NCI-H2196 (cell line): ENCODE measurements around the gene PKD2L1.

Experiments used
- DNase-seq: peaks from one replicate; lab custom pipeline; 2025; ENCODE audit not compliant: unreplicated experiment; lab: John Stamatoyannopoulos, UW

PKD2L1 gene

DNA sequence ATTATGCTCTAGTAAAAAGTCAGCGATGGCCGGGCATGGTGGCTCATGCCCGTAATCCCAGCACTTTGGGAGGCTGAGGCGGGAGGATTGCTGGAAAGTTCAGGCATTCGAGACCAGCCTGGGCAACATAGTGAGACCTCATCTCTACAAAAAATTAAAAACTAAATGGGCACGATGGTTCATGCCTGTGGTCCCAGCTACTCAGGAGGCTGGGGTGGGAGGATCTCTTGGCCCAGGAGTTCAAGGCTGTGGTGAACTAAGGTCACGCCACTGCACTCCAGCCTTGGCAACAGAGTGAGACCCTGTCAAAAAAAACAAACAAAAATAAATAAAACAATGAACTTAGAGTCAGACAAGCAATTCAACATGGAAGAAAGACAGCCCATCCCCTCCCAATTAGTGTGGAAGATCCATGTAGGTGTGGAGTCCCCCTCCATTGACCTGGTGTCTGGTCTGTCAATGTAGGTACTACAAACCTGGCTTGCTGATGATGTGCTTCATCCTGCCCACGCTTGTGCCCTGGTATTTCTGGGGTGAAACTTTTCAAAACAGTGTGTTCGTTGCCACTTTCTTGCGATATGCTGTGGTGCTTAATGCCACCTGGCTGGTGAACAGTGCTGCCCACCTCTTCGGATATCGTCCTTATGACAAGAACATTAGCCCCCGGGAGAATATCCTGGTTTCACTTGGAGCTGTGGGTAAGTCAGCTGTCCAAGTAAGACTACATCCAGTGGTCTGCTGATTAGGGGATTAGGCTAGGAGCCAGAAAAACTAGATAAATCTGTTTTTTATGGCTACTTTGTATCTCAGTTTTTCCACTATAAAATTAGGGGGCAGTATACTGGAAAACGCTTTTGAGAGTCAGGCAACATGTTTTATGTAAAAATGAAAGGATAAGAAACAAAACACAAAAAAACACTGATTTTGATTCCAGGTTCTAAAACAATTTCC, 26.3 kb upstream of the PKD2L1 start:
- no peak for DNase-seq

DNA sequence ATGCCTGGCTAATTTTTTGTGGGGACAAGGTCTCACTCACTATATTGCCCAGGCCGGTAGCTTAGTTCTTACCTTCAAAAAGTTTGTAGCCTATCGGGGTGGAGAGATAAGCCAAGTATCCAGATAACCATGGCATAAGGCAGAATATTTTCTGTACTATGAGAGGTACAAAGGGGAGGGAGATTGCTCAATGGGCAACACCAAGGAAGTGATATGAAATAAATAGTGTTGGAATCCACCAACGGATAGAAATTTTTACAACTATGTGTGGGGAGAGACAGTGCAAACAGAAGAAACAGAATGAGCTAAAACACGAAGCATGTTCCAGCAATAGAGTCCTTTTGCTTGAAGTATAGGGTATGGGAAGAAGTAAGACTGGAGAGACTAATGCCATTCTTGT, 25.1 kb upstream of the PKD2L1 start:
- no peak for DNase-seq

DNA sequence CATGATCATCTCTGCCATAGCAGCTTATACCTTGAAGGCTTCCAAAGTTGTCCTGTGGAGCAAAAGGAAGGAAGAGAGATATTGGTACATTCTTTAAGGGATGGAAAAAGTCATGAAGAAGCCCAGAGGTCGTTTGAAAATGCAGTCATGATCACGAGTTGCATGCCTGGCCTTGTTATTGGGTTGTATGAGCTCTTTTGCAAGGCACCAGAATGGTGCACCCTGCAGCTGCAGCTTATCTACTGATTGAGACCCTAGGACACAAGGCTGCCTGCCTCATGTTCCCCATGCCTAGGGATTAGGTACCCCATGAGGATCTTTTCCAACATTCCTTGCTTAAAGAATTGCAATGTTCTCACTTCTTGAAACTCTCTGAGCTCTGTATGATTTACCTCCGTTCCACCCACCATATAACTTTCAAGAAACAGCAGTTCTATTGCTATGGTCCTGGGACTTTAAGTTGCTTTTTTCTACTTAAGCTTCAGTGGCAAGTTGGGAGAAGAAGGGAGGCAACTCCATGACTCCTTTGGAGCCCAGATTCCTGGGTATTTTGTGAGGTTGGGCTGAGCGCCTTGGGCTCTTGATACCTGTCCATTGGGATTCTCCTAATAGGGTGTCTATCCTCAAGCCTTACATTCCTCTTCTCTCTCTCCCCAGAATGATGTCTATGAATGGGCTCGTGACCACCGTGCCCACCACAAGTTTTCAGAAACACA, 23.9 kb upstream of the PKD2L1 start:
- DNase-seq = no peak

DNA sequence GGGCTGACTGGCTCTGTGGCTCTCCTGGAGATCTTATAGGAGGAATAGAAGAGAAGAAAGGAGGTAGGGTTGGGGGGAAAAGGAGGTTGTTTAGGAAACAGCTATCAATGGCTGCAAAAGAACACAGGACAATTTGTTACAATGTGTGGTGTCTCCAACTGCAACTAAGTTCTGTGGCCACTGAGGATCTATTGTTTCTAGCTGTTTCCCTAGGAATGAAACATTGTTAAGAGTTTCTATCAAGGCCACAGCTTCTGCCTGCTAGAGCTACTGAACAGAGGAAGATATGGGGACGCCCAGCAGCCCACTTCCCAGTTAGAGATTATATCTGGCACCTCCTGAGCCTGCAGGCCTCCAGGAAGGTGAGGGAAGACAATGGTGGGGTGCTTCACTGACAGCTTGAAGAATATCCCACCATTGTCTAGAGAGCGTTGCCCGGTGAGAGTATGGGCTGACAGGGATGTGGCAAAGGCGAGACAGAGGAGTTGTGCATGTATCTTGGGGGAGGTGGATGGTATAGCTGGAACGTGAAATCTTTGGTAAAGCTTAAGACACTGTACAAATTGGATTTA, 21.0 kb upstream of the PKD2L1 start:
- no peak for DNase-seq

DNA sequence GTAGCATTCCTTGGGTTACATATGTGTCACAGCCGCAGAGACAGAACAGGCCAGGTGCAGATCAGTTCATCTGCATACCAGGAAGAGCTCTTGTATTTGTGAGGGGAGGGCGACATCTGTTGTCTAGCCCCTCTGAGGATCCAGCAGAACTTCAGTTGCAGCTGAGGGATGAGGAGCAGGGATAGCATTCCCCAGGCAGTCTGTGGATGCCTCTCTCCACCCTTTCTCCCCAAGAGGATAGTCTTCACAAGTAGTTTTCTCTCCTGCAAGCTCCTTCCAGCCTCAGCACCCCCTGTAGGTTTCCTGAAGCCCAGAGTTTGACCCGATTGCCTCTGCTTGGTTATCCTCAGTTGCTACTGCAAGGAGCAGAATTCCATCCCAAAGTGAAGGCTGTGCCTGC, 19.6 kb upstream of the PKD2L1 start:
- DNase-seq = no peak

DNA sequence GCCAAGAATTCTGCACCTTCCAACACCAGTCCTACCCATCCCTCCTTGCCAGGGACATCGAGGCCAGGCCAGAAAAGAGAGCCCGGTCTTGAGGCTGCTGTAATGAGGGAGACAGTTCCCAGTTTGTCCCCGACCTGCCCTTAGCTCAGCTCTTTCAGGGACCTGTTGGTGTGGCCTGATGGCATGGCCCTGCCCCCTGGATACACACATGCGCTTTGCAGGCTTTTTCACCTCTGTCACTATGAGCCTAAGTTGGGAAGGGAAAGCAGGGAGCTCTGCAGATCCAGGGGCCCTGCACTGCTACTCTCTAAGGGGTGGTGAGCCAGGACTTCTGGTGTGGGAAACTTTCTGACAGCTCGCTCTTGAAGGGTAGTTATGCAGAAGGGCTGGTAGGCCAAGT, 19.1 kb upstream of the PKD2L1 start:
- no peak for DNase-seq

DNA sequence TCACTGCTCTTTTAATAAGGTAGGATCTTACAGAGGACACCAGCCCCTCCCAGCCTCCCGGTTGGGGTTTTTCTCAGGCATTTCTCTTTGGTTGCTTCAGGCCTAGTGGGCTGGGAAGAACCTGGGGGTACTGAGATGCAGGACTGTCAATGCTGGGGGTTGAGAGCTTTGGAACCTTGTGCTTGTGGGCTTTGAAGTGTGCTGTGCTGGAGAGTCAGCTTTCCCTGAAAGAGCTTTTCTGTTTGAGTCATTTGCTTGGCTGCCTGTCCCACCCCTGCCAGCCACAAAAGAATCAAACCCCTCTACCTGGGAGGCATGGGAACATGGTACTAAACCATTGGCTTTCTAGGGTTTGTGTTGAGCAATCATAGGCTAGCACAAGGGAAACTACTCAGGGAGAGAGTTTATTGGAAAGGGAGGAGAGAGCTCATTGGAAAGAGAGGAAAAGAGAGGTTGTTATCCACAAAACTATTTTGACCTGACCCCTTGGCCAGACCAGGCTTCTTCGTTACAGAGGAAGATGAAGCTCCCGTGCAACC, 18.4 kb upstream of the PKD2L1 start:
- DNase-seq = no peak

DNA sequence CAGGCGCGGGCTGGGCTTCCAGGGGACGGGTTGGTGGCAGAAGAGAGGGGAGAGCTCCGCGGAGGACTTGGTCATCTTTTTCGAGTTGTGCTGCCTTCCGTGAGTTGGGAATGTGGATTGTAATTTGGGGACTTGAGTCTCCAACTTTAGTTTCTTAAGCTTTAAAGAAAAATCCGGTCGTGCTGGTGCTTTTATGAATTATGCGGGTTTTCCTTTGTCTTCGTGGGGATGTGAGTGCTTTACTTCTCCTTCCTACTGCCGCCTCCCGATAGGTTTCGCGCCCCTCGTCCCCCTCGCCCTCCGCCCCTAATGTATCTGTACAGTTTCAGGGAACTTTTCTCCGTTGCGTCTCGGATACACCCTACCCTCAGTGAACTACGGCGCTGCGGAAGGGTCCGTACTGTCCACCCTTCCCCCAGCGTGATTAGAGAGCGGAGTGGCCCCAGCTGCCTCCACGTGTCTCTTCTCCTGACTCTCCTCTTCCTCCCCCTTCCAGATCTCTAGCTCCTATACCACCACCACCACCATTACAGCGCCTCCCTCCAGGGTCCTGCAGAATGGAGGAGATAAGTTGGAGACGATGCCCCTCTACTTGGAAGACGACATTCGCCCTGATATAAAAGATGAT, 17.7 kb upstream of the PKD2L1 start:
- no peak for DNase-seq

DNA sequence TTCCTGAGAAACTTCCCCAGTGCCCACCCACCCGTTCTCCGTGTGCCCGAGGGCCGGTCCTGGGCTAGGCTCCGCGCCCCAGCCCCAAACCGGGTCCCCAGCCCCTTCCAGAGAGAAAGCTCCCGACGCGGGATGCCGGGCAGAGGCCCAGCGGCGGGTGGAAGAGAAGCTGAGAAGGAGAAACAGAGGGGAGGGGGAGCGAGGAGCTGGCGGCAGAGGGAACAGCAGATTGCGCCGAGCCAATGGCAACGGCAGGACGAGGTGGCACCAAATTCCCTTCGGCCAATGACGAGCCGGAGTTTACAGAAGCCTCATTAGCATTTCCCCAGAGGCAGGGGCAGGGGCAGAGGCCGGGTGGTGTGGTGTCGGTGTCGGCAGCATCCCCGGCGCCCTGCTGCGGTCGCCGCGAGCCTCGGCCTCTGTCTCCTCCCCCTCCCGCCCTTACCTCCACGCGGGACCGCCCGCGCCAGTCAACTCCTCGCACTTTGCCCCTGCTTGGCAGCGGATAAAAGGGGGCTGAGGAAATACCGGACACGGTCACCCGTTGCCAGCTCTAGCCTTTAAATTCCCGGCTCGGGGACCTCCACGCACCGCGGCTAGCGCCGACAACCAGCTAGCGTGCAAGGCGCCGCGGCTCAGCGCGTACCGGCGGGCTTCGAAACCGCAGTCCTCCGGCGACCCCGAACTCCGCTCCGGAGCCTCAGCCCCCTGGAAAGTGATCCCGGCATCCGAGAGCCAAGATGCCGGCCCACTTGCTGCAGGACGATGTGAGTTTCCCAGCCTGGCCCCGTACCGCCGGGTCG, 16.9 kb upstream of the PKD2L1 start, which contains the start of gene SCD:
Gene SCD, plus strand, starts transcription at position 469 of the 803 bp plus-strand sequence. Its CDS starts 272 bp downstream, at position 741.
- peak; percentile 76 for DNase-seq

DNA sequence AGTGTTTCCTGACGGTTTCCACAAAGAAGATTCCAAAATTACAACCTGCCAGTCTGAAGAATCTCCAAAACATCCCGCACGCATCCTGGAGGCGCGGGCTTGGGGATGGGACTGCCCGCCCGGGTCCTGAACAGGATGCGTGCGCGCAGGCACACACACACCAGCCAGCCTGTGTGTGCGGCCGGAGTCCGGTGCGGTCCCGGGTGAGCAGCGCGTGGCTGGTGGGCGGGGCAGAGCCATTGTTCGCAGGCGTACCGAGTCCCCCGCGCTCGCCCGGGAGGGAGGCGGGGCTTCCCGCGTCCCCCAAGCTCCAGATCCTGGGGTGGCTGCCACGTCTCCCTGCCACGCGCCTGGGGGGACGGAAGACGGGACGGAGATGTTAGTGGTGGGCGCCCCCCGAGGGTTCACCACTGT, 16.3 kb upstream of the PKD2L1 start:
- peak; percentile 52 for DNase-seq

DNA sequence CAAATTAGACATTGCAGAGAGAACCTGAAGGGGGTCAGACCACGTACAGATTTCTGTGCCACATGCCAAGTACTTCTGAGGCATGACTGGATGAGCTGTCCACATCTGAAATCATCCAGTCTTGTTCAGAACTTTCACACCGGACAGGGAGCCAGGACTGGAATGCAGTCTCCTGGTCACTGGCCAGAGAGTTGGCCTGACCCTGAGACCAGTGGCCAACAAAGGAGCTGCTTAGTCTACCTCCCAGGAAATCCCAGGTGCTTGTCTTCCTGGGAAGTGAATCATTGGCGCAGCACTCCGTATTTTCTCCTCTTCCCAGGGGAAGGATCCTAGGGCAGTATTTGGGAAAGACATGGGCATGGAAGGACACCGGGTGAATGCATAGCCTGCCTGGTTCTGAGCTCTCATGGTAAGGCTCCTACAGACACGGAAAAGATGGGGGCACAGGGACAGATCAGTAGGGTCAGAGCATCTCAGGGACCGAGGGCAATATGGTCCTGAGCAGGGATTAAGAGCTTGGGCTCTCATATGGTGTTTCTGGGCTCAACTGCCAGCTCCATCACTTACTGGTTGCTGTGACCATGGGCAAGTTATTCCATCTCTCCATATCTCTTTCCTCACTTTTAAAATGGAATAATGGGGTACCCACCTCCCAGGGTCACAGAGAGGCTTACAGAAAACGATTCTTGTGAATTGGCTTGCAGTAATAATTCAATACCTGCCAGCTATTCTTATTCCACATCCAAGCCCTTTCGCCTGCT, 15.7 kb upstream of the PKD2L1 start:
- DNase-seq = no peak

DNA sequence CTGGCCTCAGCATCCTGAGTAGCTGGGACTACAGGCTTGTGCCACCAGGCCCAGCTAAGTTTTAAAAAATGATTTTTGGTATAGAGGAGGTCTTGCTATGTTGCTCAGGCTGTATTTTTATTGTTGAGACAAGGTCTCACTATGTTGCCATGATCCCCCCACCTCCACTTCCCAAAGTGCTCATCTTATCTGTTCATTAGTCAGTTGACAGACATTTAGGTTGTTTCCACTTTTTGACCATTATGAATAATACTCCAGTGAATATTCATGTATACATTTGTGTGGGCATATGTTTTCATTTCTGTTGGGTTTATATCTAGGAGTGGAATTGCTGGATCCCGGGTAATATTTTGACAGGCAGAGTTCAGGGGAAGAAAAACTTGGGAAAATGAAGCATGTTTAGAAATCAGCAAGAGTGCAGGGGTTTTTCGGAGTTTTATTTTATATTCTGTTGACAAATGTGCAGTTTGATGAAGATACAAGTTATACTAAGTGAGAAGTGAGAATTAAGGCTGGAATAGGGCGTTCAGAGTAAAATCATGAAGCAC, 14.3 kb upstream of the PKD2L1 start:
- no peak for DNase-seq

DNA sequence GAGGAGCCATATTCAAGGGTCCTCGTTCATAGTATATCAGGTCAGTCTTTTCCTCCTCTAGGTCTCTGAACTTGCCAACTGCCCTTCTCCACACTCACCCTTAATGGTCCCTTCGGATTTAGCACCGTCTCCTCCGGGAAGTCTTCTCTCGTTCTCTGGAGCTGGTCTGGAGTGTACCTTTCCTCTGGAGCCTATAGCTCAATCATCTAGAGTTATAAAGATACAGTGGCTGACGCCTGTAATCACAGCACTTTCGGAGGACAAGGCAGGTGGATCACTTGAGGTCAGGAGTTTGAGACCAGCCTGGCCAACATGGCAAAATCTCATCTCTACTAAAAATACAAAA, 12.6 kb upstream of the PKD2L1 start:
- DNase-seq = no peak

DNA sequence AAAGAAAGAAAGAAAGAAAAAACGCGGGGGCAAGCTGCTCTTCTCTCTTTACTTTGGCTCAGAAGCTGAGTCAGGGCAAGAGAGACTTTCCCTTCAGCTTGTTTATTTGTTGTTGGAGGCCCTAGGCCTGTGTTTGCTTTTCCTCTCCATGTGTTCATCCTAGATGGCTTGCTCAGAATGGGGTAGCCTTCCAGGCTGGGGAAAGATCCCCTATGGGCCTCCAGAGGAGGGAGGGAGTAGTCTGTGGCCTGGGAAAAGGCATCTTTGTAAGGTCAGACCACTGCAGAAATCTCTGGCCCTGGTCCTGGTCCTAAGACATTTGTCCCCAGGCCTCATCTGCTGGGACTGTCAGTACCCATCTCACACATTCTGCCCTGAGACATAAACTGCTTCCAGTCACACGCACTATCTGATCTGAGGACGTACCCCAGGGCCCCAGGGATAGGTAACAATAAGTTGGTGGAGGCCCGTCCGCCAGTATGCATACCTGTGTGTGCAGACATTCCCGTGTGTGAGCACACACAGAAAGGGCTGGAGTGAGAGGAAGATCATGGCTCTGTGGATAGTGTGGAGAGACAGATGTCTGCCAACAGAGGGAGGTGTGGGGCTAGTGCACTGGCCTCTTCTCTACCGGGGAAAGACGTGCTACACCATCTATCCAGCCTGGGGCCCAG, 12.1 kb upstream of the PKD2L1 start:
- DNase-seq = no peak

DNA sequence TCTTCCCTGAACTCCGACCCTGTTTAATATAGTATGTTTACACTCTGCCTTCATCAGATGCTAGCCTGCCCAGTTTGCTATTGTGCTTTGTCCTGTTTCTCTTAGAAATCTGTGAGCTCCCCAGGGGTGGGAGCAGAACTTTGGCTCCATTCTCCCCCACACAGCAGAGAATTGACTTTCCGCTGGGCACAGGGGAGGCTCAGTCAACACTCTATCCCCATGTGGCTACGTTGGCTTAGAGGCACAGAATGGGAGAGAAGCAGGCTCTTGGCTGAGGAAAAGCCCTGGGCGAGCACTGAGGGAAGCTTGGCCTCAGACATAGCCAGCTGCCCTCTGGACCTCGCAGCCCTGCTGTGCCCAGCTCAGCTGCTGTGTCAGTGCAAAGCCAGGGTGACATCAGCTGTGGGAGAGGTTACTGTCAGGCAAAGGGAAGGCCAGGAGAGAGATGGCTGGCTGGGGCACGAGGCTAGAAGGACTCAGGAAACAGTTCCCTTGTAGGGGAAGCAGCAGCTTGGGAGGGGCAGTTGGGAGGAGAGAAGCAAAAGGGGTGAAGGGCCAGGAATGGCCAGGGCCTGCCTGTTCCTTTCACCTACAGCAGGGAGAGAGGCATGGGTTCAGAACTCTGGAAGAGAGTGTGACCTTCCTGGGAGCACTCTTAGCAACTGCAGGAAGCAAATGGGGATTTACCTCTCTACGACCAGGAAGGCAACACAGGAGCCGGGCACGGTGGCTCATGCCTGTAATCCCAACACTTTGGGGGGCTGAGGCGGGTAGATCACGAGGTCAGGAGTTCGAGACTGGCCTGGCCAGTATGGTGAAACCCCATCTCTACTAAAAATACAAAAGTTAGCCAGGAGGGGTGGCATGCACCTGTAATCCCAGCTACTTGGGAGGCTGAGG, 11.2 kb upstream of the PKD2L1 start:
- no peak for DNase-seq

DNA sequence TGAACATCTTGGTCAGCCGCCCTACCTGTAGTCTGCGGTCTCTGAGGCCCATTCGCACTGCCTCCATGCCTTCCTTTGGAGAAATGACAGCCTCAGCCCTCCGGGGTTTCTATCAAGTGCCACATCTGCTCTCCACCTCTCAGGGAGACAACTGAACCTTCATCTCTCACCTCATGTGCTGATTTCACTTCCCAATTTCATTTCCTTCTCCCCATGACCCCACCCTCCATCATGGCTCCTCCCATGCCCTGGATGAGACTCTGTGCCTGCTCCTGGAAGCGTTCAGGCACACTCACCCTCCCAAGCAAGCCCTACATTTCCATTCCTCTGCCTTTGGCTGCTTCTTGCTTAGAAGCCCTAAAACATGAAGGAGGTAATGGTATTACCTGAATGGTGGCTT, 9.2 kb upstream of the PKD2L1 start:
- no peak for DNase-seq

DNA sequence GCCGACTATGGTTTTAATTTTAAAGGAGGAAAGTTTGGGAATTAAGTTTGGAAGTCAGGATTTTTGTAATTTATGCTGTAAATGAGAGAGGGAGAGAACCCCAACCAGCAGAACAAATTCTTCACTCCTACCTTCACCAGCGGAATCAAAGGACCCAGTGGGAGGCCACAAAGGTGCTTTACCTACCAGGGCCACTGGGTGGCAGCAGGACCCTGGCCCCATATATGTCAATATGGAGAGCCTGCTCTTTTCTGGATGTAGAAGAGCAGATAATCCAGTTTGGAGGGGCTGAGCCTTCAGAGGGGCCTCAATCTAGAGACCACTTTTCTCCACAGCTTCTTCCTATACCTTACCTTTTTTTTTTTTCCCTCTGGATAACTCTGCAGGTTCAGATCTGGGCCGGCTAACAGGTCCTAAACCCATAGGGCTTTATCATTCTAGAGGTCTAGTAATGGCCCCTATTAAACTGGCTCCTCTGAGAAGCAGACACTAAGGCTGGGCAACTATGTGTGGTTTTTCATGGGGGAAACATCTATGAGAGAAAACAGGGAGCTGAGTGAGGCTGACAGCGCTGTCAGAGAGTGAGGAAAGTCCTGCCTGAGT, 8.5 kb upstream of the PKD2L1 start:
- peak; percentile 49 for DNase-seq
